Measurements from ENCODE around the gene WWC2. TPM values are rescaled to one million over a fixed set of nuclear protein-coding genes. Genes with fewer than 3 reads are reported as not detected.

The WWC2 gene
- total and polyA plus RNA-seq, 2 experiments from 2014 or later, result 50.5 to 74.2 TPM

DNA sequence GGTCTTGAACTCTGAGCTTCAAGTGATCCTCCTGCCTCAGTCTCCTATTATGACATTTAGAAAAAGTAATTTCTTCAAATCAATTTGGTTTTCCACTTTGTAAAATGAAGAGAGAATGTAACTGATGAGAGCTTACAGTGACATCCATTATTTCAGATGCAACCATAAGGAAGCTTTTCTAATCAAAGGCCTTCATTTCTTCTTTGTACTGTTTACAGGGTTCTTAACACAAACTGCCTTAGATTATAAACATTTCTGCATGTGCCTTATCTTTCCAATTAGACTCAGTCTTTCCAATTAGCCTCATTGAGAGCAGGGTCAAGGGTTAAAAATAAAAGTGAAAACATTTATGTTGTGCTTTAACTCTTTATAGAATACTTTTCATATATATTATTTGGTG lies 71.8 kb downstream of the WWC2 start:
- H3K9me3 Mint-ChIP-seq, result no peaks in the 10 kb centered on the region; the same call in 2 of the 3 replicates
- H3K27me3 Mint-ChIP-seq (ENCODE audit: insufficient read depth, low read depth, poor library complexity), result peaks cover 2% of the 10 kb centered on the region
- H3K79me2 ChIP-seq (replicated peaks; ENCODE audit: insufficient read depth), result peaks cover 99% of the 10 kb centered on the region
- 0 out of 2 replicates have a peak, but pooled peaks cover 3% of the 10 kb centered on the region for H3F3A ChIP-seq (replicated peaks; ENCODE audit: low read depth)
- H4K20me1 ChIP-seq (replicated peaks; ENCODE audit: insufficient read depth), result peaks cover 28% of the 10 kb centered on the region
- ATAC-seq (no peak), DNase-seq (ENCODE audit: low spot score) (no peak)
- no peak overlapping the region for H2AFZ ChIP-seq
- H3K4me2 ChIP-seq, result peak overlapping the region; percentile 13; the same call in 1 of the 2 replicates
- no peaks in the 10 kb centered on the region for H3K36me3 Mint-ChIP-seq (ENCODE audit: low read depth)
- H3K4me3 ChIP-seq, result no peak overlapping the region
- H3K36me3 ChIP-seq (ENCODE audit: insufficient read depth), result no peaks in the 10 kb centered on the region
- TF ChIP-seq ZNF331 (CRISPR knock-in tag; IDR thresholded peaks at IDR 0.05; ENCODE audit: low read depth), result no peak
- no peak for TF ChIP-seq STAT1 (IDR thresholded peaks at IDR 0.05; ENCODE audit: unreplicated experiment)
- no peak for TF ChIP-seq ZNF114 (CRISPR knock-in tag; IDR thresholded peaks at IDR 0.05)
- TF ChIP-seq, protein P1, sequence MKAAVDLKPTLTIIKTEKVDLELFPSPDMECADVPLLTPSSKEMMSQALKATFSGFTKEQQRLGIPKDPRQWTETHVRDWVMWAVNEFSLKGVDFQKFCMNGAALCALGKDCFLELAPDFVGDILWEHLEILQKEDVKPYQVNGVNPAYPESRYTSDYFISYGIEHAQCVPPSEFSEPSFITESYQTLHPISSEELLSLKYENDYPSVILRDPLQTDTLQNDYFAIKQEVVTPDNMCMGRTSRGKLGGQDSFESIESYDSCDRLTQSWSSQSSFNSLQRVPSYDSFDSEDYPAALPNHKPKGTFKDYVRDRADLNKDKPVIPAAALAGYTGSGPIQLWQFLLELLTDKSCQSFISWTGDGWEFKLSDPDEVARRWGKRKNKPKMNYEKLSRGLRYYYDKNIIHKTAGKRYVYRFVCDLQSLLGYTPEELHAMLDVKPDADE (IDR thresholded peaks at IDR 0.05), result no peak
- no peak for TF ChIP-seq POLR2AphosphoS5 (IDR thresholded peaks at IDR 0.05; ENCODE audit: low read depth)
- TF ChIP-seq JUNB (IDR thresholded peaks at IDR 0.05; ENCODE audit: unreplicated experiment), result no peak
- no peak for TF ChIP-seq EZH2 (IDR thresholded peaks at IDR 0.05; ENCODE audit: low read depth, unreplicated experiment)
- TF ChIP-seq EZH2phosphoT487 (IDR thresholded peaks at IDR 0.05; ENCODE audit: unreplicated experiment), result no peak
- no peak for TF ChIP-seq CREB1 (CRISPR knock-in tag; IDR thresholded peaks at IDR 0.05; ENCODE audit: low read depth)
- TF ChIP-seq, protein P2, sequence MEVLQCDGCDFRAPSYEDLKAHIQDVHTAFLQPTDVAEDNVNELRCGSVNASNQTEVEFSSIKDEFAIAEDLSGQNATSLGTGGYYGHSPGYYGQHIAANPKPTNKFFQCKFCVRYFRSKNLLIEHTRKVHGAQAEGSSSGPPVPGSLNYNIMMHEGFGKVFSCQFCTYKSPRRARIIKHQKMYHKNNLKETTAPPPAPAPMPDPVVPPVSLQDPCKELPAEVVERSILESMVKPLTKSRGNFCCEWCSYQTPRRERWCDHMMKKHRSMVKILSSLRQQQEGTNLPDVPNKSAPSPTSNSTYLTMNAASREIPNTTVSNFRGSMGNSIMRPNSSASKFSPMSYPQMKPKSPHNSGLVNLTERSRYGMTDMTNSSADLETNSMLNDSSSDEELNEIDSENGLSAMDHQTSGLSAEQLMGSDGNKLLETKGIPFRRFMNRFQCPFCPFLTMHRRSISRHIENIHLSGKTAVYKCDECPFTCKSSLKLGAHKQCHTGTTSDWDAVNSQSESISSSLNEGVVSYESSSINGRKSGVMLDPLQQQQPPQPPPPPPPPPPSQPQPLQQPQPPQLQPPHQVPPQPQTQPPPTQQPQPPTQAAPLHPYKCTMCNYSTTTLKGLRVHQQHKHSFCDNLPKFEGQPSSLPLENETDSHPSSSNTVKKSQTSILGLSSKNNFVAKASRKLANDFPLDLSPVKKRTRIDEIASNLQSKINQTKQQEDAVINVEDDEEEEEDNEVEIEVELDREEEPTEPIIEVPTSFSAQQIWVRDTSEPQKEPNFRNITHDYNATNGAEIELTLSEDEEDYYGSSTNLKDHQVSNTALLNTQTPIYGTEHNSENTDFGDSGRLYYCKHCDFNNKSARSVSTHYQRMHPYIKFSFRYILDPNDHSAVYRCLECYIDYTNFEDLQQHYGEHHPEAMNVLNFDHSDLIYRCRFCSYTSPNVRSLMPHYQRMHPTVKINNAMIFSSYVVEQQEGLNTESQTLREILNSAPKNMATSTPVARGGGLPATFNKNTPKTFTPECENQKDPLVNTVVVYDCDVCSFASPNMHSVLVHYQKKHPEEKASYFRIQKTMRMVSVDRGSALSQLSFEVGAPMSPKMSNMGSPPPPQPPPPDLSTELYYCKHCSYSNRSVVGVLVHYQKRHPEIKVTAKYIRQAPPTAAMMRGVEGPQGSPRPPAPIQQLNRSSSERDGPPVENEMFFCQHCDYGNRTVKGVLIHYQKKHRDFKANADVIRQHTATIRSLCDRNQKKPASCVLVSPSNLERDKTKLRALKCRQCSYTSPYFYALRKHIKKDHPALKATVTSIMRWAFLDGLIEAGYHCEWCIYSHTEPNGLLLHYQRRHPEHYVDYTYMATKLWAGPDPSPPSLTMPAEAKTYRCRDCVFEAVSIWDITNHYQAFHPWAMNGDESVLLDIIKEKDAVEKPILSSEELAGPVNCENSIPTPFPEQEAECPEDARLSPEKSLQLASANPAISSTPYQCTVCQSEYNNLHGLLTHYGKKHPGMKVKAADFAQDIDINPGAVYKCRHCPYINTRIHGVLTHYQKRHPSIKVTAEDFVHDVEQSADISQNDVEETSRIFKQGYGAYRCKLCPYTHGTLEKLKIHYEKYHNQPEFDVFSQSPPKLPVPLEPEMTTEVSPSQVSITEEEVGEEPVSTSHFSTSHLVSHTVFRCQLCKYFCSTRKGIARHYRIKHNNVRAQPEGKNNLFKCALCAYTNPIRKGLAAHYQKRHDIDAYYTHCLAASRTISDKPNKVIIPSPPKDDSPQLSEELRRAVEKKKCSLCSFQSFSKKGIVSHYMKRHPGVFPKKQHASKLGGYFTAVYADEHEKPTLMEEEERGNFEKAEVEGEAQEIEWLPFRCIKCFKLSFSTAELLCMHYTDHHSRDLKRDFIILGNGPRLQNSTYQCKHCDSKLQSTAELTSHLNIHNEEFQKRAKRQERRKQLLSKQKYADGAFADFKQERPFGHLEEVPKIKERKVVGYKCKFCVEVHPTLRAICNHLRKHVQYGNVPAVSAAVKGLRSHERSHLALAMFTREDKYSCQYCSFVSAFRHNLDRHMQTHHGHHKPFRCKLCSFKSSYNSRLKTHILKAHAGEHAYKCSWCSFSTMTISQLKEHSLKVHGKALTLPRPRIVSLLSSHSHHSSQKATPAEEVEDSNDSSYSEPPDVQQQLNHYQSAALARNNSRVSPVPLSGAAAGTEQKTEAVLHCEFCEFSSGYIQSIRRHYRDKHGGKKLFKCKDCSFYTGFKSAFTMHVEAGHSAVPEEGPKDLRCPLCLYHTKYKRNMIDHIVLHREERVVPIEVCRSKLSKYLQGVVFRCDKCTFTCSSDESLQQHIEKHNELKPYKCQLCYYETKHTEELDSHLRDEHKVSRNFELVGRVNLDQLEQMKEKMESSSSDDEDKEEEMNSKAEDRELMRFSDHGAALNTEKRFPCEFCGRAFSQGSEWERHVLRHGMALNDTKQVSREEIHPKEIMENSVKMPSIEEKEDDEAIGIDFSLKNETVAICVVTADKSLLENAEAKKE (CRISPR knock-in tag; IDR thresholded peaks at IDR 0.05), result no peak
- TF ChIP-seq NANOG (IDR thresholded peaks at IDR 0.05; ENCODE audit: borderline replicate concordance), result no peak
- TF ChIP-seq, protein P3, sequence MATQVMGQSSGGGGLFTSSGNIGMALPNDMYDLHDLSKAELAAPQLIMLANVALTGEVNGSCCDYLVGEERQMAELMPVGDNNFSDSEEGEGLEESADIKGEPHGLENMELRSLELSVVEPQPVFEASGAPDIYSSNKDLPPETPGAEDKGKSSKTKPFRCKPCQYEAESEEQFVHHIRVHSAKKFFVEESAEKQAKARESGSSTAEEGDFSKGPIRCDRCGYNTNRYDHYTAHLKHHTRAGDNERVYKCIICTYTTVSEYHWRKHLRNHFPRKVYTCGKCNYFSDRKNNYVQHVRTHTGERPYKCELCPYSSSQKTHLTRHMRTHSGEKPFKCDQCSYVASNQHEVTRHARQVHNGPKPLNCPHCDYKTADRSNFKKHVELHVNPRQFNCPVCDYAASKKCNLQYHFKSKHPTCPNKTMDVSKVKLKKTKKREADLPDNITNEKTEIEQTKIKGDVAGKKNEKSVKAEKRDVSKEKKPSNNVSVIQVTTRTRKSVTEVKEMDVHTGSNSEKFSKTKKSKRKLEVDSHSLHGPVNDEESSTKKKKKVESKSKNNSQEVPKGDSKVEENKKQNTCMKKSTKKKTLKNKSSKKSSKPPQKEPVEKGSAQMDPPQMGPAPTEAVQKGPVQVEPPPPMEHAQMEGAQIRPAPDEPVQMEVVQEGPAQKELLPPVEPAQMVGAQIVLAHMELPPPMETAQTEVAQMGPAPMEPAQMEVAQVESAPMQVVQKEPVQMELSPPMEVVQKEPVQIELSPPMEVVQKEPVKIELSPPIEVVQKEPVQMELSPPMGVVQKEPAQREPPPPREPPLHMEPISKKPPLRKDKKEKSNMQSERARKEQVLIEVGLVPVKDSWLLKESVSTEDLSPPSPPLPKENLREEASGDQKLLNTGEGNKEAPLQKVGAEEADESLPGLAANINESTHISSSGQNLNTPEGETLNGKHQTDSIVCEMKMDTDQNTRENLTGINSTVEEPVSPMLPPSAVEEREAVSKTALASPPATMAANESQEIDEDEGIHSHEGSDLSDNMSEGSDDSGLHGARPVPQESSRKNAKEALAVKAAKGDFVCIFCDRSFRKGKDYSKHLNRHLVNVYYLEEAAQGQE (IDR thresholded peaks at IDR 0.05; ENCODE audit: unreplicated experiment), result no peak
- TF ChIP-seq, protein P4, sequence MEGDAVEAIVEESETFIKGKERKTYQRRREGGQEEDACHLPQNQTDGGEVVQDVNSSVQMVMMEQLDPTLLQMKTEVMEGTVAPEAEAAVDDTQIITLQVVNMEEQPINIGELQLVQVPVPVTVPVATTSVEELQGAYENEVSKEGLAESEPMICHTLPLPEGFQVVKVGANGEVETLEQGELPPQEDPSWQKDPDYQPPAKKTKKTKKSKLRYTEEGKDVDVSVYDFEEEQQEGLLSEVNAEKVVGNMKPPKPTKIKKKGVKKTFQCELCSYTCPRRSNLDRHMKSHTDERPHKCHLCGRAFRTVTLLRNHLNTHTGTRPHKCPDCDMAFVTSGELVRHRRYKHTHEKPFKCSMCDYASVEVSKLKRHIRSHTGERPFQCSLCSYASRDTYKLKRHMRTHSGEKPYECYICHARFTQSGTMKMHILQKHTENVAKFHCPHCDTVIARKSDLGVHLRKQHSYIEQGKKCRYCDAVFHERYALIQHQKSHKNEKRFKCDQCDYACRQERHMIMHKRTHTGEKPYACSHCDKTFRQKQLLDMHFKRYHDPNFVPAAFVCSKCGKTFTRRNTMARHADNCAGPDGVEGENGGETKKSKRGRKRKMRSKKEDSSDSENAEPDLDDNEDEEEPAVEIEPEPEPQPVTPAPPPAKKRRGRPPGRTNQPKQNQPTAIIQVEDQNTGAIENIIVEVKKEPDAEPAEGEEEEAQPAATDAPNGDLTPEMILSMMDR (conservative IDR thresholded peaks at IDR 0.05; ENCODE audit: low read depth in 2 of 2), result no peak
- H3K4me1 Mint-ChIP-seq, result peaks cover 59% of the 10 kb centered on the region
- 0 out of 2 replicates have a peak overlapping the region, but pooled peaks have one; percentile 45 for H3K27ac Mint-ChIP-seq
- H3K27me3 ChIP-seq (ENCODE audit: insufficient read depth), result no peaks in the 10 kb centered on the region
- H3K9me2 ChIP-seq (ENCODE audit: insufficient read depth), result no peaks in the 10 kb centered on the region
- H3K27ac ChIP-seq (ENCODE audit: low read depth), result peak overlapping the region; percentile 55; the same call in 1 of the 2 replicates
- no peak overlapping the region for H3K4me3 Mint-ChIP-seq
- peaks cover 67% of the 10 kb centered on the region for H3K4me1 ChIP-seq (ENCODE audit: insufficient read depth)
